Left cardiac atrium (tissue), 4 donors: ENCODE results near the gene EEF1A2. TPM values are rescaled to one million over a fixed set of nuclear protein-coding genes. Genes with fewer than 3 reads are reported as not detected.

Experiments
- ATAC-seq, 2 donors: fragments of 200-7000 bp; cut with Tn5 transposase; one replicate each; pipeline ENCODE4 v1.9.1; 2020; ENCODE audit warnings: mild to moderate bottlenecking in 2 of 2, moderate library complexity in 2 of 2
- DNase-seq: peaks from one replicate; pipeline ENCODE4 v3.0.0-alpha.2; 2020
- intact Hi-C, 2 donors: fragments of 100-400 bp; cut with DNase I; formaldehyde crosslinking; loops; one replicate each; pipeline versions ENCODE4 v1.14.1 to v1.15.1; 2022 to 2023
- total RNA-seq, 2 donors: library from RNA; stranded (reverse); fragmentation: NEBNext Ultra II Directional; extraction: Animal tissue kit (Norgen Biotek cat#: 25700); gene quantifications; one replicate each; pipeline ENCODE4 v1.2.1, GENCODE V29; 2021
- donor health status: DM: no; HTN: yes; CAD: no.
- donor health status: DM: no; HTN: yes; CAD: no; lungs with severe emphysema.
- donor health status: DM: yes; HTN: yes; CAD: no.
- donor health status: Dilated cardiomyopathy.

EEF1A2 gene
- total RNA-seq, 2 donors from 2014 or later, result 656 to 679 TPM

DNA sequence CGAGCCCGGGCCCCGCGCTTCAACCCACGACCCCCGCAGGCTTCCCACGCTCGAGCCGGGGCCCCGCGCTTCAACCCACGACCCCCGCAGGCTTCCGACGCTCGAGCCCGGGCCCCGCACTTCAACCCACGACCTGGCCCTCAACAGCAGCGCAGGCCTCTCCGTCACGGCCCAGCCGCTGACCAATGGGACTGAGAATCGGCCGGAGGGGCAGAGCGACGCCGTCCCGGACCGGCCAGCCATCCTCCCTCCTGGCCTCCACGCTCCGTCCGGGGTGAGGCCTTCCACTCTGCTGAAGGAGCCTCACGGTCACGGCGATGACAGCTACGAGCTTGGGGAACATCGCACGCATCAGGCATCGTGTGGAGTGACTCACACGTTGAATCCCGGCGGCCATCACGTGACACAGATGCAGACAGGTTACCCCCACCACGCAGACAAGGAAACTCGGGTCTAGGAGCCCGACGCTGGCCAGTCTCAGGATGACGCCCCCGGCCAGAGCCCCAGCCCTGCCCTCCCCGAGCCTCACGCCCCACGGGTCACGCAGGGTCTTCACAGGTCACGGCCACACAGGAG lies 32.5 kb downstream of the EEF1A2 start:
- no peak for DNase-seq
- intact Hi-C loops, result no loop called here
- no peak for ATAC-seq

DNA sequence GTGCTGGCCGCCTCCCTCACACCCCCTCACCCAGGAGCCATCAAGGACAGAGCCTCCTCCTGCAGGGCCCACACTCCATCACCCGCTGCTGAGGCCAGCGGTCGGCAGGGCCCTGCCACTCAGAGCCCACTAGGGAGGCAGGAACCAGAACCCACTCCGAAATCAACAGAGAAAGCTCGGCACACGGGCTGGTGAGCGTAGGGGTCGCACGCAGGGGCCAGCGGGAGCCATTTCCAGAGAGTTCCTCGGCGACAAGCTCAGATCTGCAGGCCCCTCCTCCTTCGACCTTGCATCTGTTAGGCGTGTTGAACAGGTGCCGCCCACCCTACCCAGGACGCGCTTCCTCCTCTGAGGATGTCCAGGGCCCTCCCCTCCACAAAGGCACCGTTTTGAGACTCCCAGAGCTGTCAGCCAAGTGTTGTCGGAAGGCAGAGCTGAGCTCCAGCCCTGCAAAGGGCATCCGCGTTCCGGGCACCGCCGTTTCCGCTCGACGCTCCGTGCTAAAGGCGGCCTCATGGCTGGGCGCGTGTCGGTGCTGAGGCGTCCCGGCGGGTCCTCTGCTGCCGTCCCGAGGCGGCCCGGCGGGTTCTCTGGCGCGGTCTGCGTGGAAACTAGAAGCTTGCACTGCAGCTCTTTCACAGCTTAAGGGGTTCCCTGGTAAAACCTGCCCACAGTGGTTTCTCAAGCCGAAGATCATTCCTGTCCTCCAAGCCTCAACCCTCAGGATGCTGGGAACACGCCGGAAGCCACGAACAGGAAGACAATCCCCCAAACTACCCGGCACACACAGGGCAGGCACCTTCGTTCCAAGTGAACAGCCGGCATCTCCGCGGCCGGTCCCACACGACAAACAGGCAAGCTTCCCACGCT lies 33.3 kb downstream of the EEF1A2 start:
- ATAC-seq, result no peak
- intact Hi-C loops, result no loop called here
- no peak for DNase-seq

DNA sequence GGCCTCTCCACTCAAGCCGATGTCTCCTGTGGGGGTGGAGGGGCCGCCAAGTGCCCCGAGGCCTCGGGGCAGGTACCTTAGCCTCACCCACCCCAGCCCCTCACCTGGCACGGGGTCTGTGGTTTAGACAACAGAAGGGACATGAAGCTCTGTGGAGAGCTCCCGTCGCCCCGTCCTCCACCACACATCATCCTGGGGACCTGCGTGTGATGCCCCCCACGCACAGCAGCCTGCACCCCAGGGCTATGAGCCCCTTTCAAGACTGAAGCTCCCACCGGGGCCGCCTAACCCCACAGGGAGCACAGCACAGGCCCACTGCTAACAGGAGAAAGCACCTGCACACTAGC lies 34.6 kb downstream of the EEF1A2 start:
- intact Hi-C loops, result no loop called here
- no peak for ATAC-seq
- DNase-seq, result no peak

- ATAC-seq, result no peak
- intact Hi-C loops, result no loop called here
- DNase-seq, result no peak
Measured at GRCh38 chr20:63463400-63464288, 35.2 kb downstream of the EEF1A2 start.

DNA sequence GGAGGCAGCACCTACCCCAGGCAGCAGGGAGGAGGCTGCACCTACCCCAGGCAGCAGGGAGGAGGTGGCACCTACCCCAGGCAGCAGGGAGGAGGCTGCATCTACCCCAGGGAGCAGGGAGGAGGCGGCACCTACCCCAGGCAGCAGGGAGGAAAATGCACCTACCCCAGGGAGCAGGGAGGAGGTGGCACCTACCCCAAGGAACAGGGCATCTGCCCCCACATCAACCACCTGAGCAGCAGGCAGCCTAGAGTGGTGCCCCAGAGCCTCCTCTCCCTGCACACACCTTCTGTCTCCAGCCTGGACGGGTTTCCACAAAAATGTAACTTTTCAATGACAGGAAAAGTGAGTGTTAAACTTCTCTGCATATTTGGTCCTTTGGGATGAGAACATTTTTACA lies 36.6 kb downstream of the EEF1A2 start:
- ATAC-seq, result no peak
- DNase-seq, result no peak
- intact Hi-C loops, result no loop called here

DNA sequence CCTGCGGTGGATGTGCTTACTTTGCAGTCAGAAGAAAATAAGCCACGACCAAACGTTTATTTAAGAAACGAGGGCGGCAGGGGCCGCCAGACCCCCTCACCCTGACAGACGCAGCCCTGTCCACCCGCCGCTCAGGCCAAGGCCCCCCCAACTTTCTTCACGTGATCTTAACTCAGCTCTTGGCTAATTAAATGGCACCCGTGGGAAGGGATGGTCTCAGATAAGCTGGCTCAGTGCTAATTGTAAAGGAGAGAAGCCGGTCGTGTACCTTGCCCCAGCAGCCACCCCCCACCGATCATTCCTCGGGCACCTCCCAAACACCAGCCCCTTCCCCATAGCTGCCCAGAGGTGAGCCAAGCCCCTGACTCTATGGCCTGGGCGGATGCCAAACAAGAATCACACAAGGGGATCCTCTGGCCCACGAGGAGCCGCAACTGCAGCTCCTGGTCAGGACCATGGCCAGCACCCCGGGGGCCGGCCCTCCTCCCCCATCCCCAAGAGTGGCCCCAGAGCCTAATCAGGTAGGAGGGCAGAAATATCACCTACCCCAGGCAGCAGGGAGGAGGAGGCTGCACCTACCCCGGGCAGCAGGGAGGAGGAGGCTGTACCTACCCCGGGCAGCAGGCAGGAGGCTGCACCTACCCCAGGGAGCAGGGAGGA lies 37.6 kb downstream of the EEF1A2 start:
- no peak for DNase-seq
- ATAC-seq, result no peak
- intact Hi-C loops, result no loop called here

DNA sequence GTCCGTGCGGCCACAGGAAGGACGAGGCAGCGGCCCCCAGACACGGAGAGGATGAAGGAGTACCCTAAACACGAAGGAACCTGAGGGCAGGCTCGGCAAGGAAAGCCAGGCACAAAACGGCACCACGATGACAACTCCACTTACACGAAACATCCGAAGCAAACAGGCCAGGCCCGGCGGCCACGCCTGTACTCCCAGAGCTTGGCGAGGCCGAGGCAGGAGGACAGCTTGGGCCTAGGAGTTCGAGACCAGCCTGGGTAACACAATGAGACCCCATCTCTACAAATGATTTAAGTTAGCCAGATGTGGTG lies 39.9 kb downstream of the EEF1A2 start:
- ATAC-seq, result no peak
- no peak for DNase-seq
- intact Hi-C loops, result no loop called here

DNA sequence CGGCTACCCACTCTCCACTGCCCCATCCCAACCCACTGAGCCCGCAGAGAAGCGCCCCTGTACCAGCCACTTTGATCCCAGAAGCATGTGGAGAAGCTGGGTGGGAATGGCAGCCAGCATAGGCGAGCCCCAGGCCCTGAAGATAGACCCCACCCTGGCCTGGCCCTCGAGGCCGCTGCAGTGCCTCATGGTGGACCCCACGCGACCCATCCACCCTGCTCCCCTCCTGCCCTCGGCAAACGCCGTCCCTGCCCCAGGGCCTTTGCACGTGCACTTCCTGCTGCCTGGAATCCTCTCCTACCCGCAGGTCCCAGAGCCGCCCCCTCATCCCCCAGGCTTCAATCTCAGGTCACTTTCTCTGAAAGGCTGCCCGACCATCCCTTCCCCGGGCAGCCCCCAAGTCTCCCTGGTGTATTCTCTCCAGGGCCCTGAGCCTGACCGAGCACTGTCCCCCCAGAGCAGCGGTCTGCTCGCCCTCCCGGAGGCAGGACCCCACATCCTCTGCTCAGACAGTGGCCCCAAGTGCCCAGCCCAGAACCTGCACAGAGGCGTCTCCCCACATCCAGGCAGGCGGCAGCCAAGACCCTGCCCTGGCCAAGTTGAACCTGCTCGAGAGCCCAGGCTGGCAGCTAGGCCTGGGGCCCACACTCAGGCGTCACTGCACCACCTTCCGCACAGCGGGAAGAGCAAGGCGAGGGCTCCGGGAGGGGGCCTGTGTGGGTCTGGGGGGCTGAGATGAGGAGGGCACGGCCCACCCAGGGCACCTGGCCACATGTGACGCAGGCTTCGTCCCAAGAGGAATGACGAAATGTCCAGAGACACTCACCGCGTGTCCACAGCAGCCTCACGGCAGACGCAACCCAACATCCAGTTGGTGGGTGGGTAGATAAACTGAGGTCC lies 40.5 kb downstream of the EEF1A2 start:
- intact Hi-C loops, result no loop called here
- DNase-seq, result no peak
- no peak for ATAC-seq

GRCh38 chr20:63457737-63458136 lies 41.1 kb downstream of the EEF1A2 start:
- peak; percentile 67 to 74 for ATAC-seq
- DNase-seq, result peak; percentile 54
- intact Hi-C loops, result no loop called here

- intact Hi-C loops, result no loop called here
- peak; percentile 77 for DNase-seq
- ATAC-seq, result peak; percentile 83 to 88
Measured at GRCh38 chr20:63456429-63457284, 42.2 kb downstream of the EEF1A2 start.

DNA sequence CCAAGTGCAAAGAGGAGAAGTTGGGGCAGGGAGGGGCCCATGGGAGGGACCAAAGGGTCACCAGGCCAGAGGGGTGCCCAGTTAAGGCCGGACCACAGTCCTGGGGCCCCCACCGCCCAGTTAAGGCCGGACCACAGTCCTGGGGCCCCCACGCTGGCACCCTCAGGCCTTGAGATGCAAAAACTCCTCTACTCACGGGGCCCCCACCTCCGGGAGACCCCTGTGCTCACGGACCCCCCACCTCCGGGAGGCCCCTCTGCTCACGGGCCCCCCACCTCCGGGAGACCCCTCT lies 43.4 kb downstream of the EEF1A2 start:
- intact Hi-C loops, result no loop called here
- ATAC-seq (no peak), DNase-seq (no peak)

- DNase-seq (no peak), ATAC-seq (no peak)
- intact Hi-C loops, result no loop called here
Measured at GRCh38 chr20:63454731-63455567, 43.9 kb downstream of the EEF1A2 start.

GRCh38 chr20:63452821-63453523 lies 45.9 kb downstream of the EEF1A2 start:
- no peak for ATAC-seq
- intact Hi-C loops, result no loop called here
- peak; percentile 56 for DNase-seq

DNA sequence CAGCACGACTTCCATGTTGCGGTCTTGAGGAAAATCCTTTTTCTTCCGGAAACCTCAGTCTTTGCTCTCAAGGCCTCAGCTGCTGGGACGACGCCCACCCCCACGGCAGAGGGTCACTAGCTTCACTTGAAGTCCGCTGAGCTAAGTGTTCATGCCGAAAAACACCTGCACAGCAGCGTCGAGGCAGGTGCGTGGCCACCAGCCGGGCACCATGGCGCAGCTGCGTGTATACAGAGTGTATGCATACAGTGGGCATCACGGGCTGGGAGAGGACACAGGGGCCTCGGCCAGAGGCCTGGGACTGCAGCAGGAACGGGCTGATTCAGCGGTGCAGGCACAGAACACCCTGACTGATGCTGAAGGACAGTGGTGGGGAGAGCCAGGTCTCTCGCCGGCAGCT lies 46.5 kb downstream of the EEF1A2 start:
- intact Hi-C loops, result no loop called here
- DNase-seq (no peak), ATAC-seq (no peak)

GRCh38 chr20:63451821-63452220 lies 47.1 kb downstream of the EEF1A2 start:
- DNase-seq (no peak), ATAC-seq (no peak)
- intact Hi-C loops, result no loop called here
